ENCODE results near the gene DMC1. TPM values are rescaled to one million over a fixed set of nuclear protein-coding genes. Genes with fewer than 3 reads are reported as not detected.

DMC1 gene
- total and polyA plus RNA-seq, 7 donors: 0.68 to 43.3 (median 3.8) TPM; not detected in 1

GRCh38 chr22:38501797-38502672 lies 67.9 kb downstream of the DMC1 start:
- DNase-seq: no peak
- Histone ChIP-seq H3K27me3 (no peaks in the 10 kb centered on the region), H3K9me3 (no peaks in the 10 kb centered on the region), H3K4me1 (peaks cover 0 to 74% (median 56%) of the 10 kb centered on the region in 4 donors), H3K36me3 (peaks cover 26 to 50% (median 36%) of the 10 kb centered on the region in 4 donors), H3K4me3 (peak overlapping the region in 2 of 4 donors; percentile 73 to 89), H3K27ac (peak overlapping the region; percentile 28 to 99 (median 98))
- TF ChIP-seq POLR2A (IDR thresholded peaks at IDR 0.05) (no peak), POLR2AphosphoS5 (IDR thresholded peaks at IDR 0.05) (no peak), CTCF (IDR thresholded peaks at IDR 0.05) (no peak), EP300 (IDR thresholded peaks at IDR 0.05) (no peak)
- 88 to 89% methylated on average over 10 of the region's 10 CpGs for WGBS, 2 donors
- intact Hi-C loops (cut with DNase I): loop anchor here (10.0 kb wide), 1 partner anchor 447 kb away; the partner anchor contains the start of gene PICK1

DNA sequence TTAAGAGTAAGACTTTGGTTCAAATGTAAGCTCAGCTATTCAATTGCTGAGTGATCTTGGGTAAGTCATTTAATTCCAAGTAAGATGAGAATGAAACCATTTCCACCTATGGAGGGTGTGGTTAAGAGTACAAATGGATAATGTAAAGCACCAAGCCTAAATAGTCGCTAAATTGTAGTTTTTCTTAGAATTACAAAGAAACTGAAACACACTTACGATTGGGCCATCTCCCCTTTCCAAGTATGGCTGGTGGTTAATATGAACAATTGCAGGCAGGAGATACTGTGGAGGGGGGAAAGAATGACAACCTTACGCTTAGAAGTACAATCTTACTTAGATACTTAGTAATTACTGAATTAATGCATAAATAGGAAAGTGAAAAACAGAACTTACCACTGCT lies 72.1 kb downstream of the DMC1 start:
- TF ChIP-seq POLR2AphosphoS5 (IDR thresholded peaks at IDR 0.05) (no peak), CTCF (IDR thresholded peaks at IDR 0.05) (no peak), EP300 (IDR thresholded peaks at IDR 0.05) (no peak), POLR2A (IDR thresholded peaks at IDR 0.05) (no peak)
- Histone ChIP-seq H3K4me3 (no peak overlapping the region), H3K9me3 (no peaks in the 10 kb centered on the region), H3K27me3 (no peaks in the 10 kb centered on the region), H3K27ac (no peak overlapping the region), H3K36me3 (peaks cover 57 to 92% (median 72%) of the 10 kb centered on the region in 4 donors), H3K4me1 (peaks cover 0 to 47% (median 31%) of the 10 kb centered on the region in 4 donors)
- no peak for DNase-seq
- intact Hi-C loops (cut with DNase I): no loop called here
- WGBS, 2 donors: 87% methylated on average over 3 of the region's 3 CpGs

DNA sequence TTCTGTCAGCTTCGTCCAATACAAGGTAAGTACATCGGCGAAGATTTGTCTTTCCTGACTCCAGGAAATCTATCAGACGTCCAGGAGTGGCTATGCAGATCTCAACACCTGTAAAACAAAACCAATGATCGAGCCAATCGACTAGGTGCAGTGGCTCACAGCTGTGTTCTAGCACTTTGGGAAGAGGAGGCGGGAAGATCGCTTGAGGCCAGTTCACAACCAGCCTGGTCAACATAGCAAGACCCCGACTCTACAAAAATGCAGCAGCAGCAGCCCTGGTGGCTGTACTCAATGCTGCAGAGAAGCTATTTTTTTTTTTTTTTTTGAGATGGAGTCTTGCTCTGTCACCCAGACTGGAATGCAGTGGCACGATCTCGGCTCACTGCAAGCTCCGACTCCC lies 75.0 kb downstream of the DMC1 start:
- Histone ChIP-seq H3K4me1 (peaks cover 0 to 41% (median 27%) of the 10 kb centered on the region in 4 donors), H3K36me3 (peaks cover 68 to 100% (median 89%) of the 10 kb centered on the region in 4 donors), H3K4me3 (no peak overlapping the region), H3K9me3 (no peaks in the 10 kb centered on the region), H3K27me3 (no peaks in the 10 kb centered on the region), H3K27ac (no peak overlapping the region)
- intact Hi-C loops (cut with DNase I): no loop called here
- WGBS, 2 donors: 93 to 96% methylated on average over 12 of the region's 12 CpGs
- TF ChIP-seq POLR2AphosphoS5 (IDR thresholded peaks at IDR 0.05): no peak
- no peak for TF ChIP-seq POLR2A (IDR thresholded peaks at IDR 0.05)
- no peak for TF ChIP-seq CTCF (IDR thresholded peaks at IDR 0.05)
- no peak for TF ChIP-seq EP300 (IDR thresholded peaks at IDR 0.05)
- DNase-seq: no peak

- Histone ChIP-seq H3K27ac (no peak overlapping the region), H3K36me3 (peaks cover 69 to 100% (median 89%) of the 10 kb centered on the region in 4 donors), H3K4me3 (no peak overlapping the region), H3K4me1 (peaks cover 0 to 36% (median 26%) of the 10 kb centered on the region in 4 donors), H3K27me3 (no peaks in the 10 kb centered on the region), H3K9me3 (no peaks in the 10 kb centered on the region)
- TF ChIP-seq EP300 (IDR thresholded peaks at IDR 0.05) (no peak), POLR2A (IDR thresholded peaks at IDR 0.05) (no peak), CTCF (IDR thresholded peaks at IDR 0.05) (no peak), POLR2AphosphoS5 (IDR thresholded peaks at IDR 0.05) (no peak)
- no peak for DNase-seq
- 52 to 76% methylated on average over 2 of the region's 2 CpGs for WGBS, 2 donors
- intact Hi-C loops (cut with DNase I): no loop called here
Measured at GRCh38 chr22:38494498-38494897, 75.5 kb downstream of the DMC1 start.
